Activated naive CD4-positive, alpha-beta T cell treated with anti-CD3 and anti-CD28 coated beads, Interleukin-2, amount 10 ng/mL, durations not matched to agents 7 days and 5 days (primary cell): ENCODE results near the gene DPF3.

Source experiments
- CTCF ChIA-PET: fragments of 350-600 bp; sonication (Branson Sonifier 250); formaldehyde crosslinking; loops from one replicate; lab custom pipeline; 2021; ENCODE audit warnings: antibody characterized with exemption; lab: Charles Lee
- DNase-seq: peaks from one replicate; pipeline ENCODE4 v3.0.0-alpha.2; 2020
- H3K27ac Mint-ChIP-seq: one replicate; pipeline ENCODE4 v1.8.0; 2021; ENCODE audit warnings: mild to moderate bottlenecking, moderate library complexity, mixed read lengths
- H3K27me3 Mint-ChIP-seq: one replicate; pipeline ENCODE4 v1.8.0; 2021; ENCODE audit warnings: mild to moderate bottlenecking, mixed read lengths
- H3K36me3 Mint-ChIP-seq: one replicate; pipeline ENCODE4 v1.8.0; 2021; ENCODE audit warnings: mixed read lengths
- H3K4me1 Mint-ChIP-seq: one replicate; pipeline ENCODE4 v1.8.0; 2021; ENCODE audit warnings: mixed read lengths
- H3K4me3 Mint-ChIP-seq: one replicate; pipeline ENCODE4 v1.8.0; 2021; ENCODE audit warnings: mild to moderate bottlenecking, moderate library complexity, mixed read lengths
- H3K9me3 Mint-ChIP-seq: one replicate; pipeline ENCODE4 v1.8.0; 2021; ENCODE audit warnings: mixed read lengths

Gene DPF3

GRCh38 chr14:72619111-72619571 is 274.8 kb downstream of the DPF3 start:
- CTCF ChIA-PET, result no interaction called here
- H3K36me3 Mint-ChIP-seq, result no peaks in the 10 kb centered on the region
- peaks cover 2% of the 10 kb centered on the region for H3K9me3 Mint-ChIP-seq

GRCh38 chr14:72618424-72618823 is 275.5 kb downstream of the DPF3 start:
- no peak overlapping the region for H3K27ac Mint-ChIP-seq
- peaks cover 11% of the 10 kb centered on the region for H3K4me1 Mint-ChIP-seq
- H3K27me3 Mint-ChIP-seq, result peaks cover 62% of the 10 kb centered on the region
- CTCF ChIA-PET, result no interaction called here
- no peak overlapping the region for H3K4me3 Mint-ChIP-seq
- no peak for DNase-seq
- H3K36me3 Mint-ChIP-seq, result no peaks in the 10 kb centered on the region
- H3K9me3 Mint-ChIP-seq, result peaks cover 2% of the 10 kb centered on the region

More at GRCh38 chr14:72619111-72619571, 274.8 kb downstream of the DPF3 start:
- H3K27ac Mint-ChIP-seq, result no peak overlapping the region
- H3K4me1 Mint-ChIP-seq, result peaks cover 11% of the 10 kb centered on the region
- no peak for DNase-seq
- H3K4me3 Mint-ChIP-seq, result no peak overlapping the region
- H3K27me3 Mint-ChIP-seq, result peaks cover 55% of the 10 kb centered on the region

GRCh38 chr14:72617391-72618031 is 276.4 kb downstream of the DPF3 start:
- Mint-ChIP-seq H3K36me3 (no peaks in the 10 kb centered on the region), H3K9me3 (no peaks in the 10 kb centered on the region), H3K27me3 (peaks cover 68% of the 10 kb centered on the region), H3K4me3 (no peak overlapping the region), H3K27ac (no peak overlapping the region), H3K4me1 (peaks cover 11% of the 10 kb centered on the region)
- no peak for DNase-seq
- CTCF ChIA-PET, result no interaction called here

- H3K27ac Mint-ChIP-seq, result no peak overlapping the region
- DNase-seq, result no peak
- CTCF ChIA-PET, result no interaction called here
- H3K4me1 Mint-ChIP-seq, result peaks cover 11% of the 10 kb centered on the region
- H3K9me3 Mint-ChIP-seq, result no peaks in the 10 kb centered on the region
- H3K36me3 Mint-ChIP-seq, result no peaks in the 10 kb centered on the region
- H3K4me3 Mint-ChIP-seq, result no peak overlapping the region
- H3K27me3 Mint-ChIP-seq, result peaks cover 70% of the 10 kb centered on the region
Observed at GRCh38 chr14:72616811-72617210, 277.1 kb downstream of the DPF3 start.

GRCh38 chr14:72616294-72616693 is 277.6 kb downstream of the DPF3 start:
- CTCF ChIA-PET, result no interaction called here
- Mint-ChIP-seq H3K27ac (no peak overlapping the region), H3K36me3 (no peaks in the 10 kb centered on the region), H3K27me3 (peaks cover 69% of the 10 kb centered on the region), H3K4me1 (peaks cover 11% of the 10 kb centered on the region), H3K4me3 (no peak overlapping the region), H3K9me3 (no peaks in the 10 kb centered on the region)
- DNase-seq, result no peak

- Mint-ChIP-seq H3K4me1 (peaks cover 11% of the 10 kb centered on the region), H3K4me3 (no peak overlapping the region), H3K36me3 (no peaks in the 10 kb centered on the region), H3K27ac (no peak overlapping the region), H3K27me3 (peaks cover 72% of the 10 kb centered on the region), H3K9me3 (no peaks in the 10 kb centered on the region)
- DNase-seq, result no peak
- CTCF ChIA-PET, result no interaction called here
Observed at GRCh38 chr14:72615451-72616121, 278.3 kb downstream of the DPF3 start.

- H3K27ac Mint-ChIP-seq, result no peak overlapping the region
- no peak overlapping the region for H3K4me3 Mint-ChIP-seq
- DNase-seq, result no peak
- H3K4me1 Mint-ChIP-seq, result peaks cover 11% of the 10 kb centered on the region
- CTCF ChIA-PET, result no interaction called here
- H3K9me3 Mint-ChIP-seq, result no peaks in the 10 kb centered on the region
- H3K36me3 Mint-ChIP-seq, result no peaks in the 10 kb centered on the region
- H3K27me3 Mint-ChIP-seq, result peaks cover 73% of the 10 kb centered on the region
Observed at GRCh38 chr14:72614891-72615415, 278.9 kb downstream of the DPF3 start.

- H3K4me3 Mint-ChIP-seq, result no peak overlapping the region
- DNase-seq, result no peak
- no peaks in the 10 kb centered on the region for H3K36me3 Mint-ChIP-seq
- H3K4me1 Mint-ChIP-seq, result peaks cover 12% of the 10 kb centered on the region
- no peaks in the 10 kb centered on the region for H3K9me3 Mint-ChIP-seq
- H3K27me3 Mint-ChIP-seq, result peaks cover 76% of the 10 kb centered on the region
- CTCF ChIA-PET, result interaction anchor here (1.3 kb wide), 1 partner anchor 290 kb away, joined by 4 read pairs; no protein-coding TSS in a partner anchor
- H3K27ac Mint-ChIP-seq, result no peak overlapping the region
Observed at GRCh38 chr14:72614365-72614764, 279.5 kb downstream of the DPF3 start.

GRCh38 chr14:72613975-72614319 is 280.0 kb downstream of the DPF3 start:
- H3K27ac Mint-ChIP-seq, result no peak overlapping the region
- no peak for DNase-seq
- H3K4me3 Mint-ChIP-seq, result no peak overlapping the region
- H3K27me3 Mint-ChIP-seq, result peaks cover 77% of the 10 kb centered on the region
- no peaks in the 10 kb centered on the region for H3K36me3 Mint-ChIP-seq
- CTCF ChIA-PET, result interaction anchor here (1.3 kb wide), 1 partner anchor 290 kb away, joined by 4 read pairs; no protein-coding TSS in a partner anchor
- peaks cover 13% of the 10 kb centered on the region for H3K4me1 Mint-ChIP-seq
- H3K9me3 Mint-ChIP-seq, result no peaks in the 10 kb centered on the region

GRCh38 chr14:72613231-72613974 is 280.5 kb downstream of the DPF3 start:
- H3K9me3 Mint-ChIP-seq, result no peaks in the 10 kb centered on the region
- no peaks in the 10 kb centered on the region for H3K36me3 Mint-ChIP-seq
- DNase-seq, result no peak
- peaks cover 82% of the 10 kb centered on the region for H3K27me3 Mint-ChIP-seq
- CTCF ChIA-PET, result interaction anchor here (1.3 kb wide), 1 partner anchor 291 kb away, joined by 4 read pairs; no protein-coding TSS in a partner anchor
- H3K4me1 Mint-ChIP-seq, result peaks cover 13% of the 10 kb centered on the region
- no peak overlapping the region for H3K27ac Mint-ChIP-seq
- no peak overlapping the region for H3K4me3 Mint-ChIP-seq

GRCh38 chr14:72612041-72612440 is 281.9 kb downstream of the DPF3 start:
- Mint-ChIP-seq H3K9me3 (no peaks in the 10 kb centered on the region), H3K27ac (no peak overlapping the region), H3K4me3 (no peak overlapping the region), H3K4me1 (peaks cover 13% of the 10 kb centered on the region), H3K36me3 (no peaks in the 10 kb centered on the region), H3K27me3 (peaks cover 82% of the 10 kb centered on the region)
- no peak for DNase-seq
- CTCF ChIA-PET, result no interaction called here

GRCh38 chr14:72611506-72611905 is 282.4 kb downstream of the DPF3 start:
- Mint-ChIP-seq H3K27ac (no peak overlapping the region), H3K36me3 (no peaks in the 10 kb centered on the region), H3K4me3 (no peak overlapping the region), H3K9me3 (no peaks in the 10 kb centered on the region), H3K4me1 (peaks cover 13% of the 10 kb centered on the region), H3K27me3 (peaks cover 78% of the 10 kb centered on the region)
- CTCF ChIA-PET, result no interaction called here
- DNase-seq, result no peak

- Mint-ChIP-seq H3K27me3 (peaks cover 82% of the 10 kb centered on the region), H3K4me1 (peaks cover 8% of the 10 kb centered on the region), H3K27ac (no peak overlapping the region), H3K4me3 (no peak overlapping the region), H3K9me3 (no peaks in the 10 kb centered on the region), H3K36me3 (no peaks in the 10 kb centered on the region)
- CTCF ChIA-PET, result no interaction called here
- no peak for DNase-seq
Observed at GRCh38 chr14:72610831-72611200, 283.1 kb downstream of the DPF3 start.

GRCh38 chr14:72610096-72610830 is 283.6 kb downstream of the DPF3 start:
- no peaks in the 10 kb centered on the region for H3K9me3 Mint-ChIP-seq
- no peak overlapping the region for H3K4me3 Mint-ChIP-seq
- peaks cover 81% of the 10 kb centered on the region for H3K27me3 Mint-ChIP-seq
- H3K4me1 Mint-ChIP-seq, result peaks cover 4% of the 10 kb centered on the region
- CTCF ChIA-PET, result no interaction called here
- H3K36me3 Mint-ChIP-seq, result no peaks in the 10 kb centered on the region
- DNase-seq, result no peak
- H3K27ac Mint-ChIP-seq, result no peak overlapping the region
